ENCODE data around the gene MATR3. TPM values are rescaled to one million over a fixed set of nuclear protein-coding genes. Genes with fewer than 3 reads are reported as not detected.

The MATR3 gene
- total RNA-seq, 3 donors from 2014 or later (not counting 1 experiment from before 2014, with no cell fraction given): 290 to 324 (median 297) TPM

- intact Hi-C loops (cut with micrococcal nuclease): loop anchor here (5.0 kb wide), 2 partner anchors 70 to 120 kb away; partner anchors contain the start of gene PAIP2
- DNase-seq (peak in 1 of 2 donors; percentile 68), ATAC-seq (peak in 1 of 3 donors; percentile 27)
- Histone ChIP-seq H3K4me3 (ENCODE audit: low read length) (no peak overlapping the region), H3K4me1 (ENCODE audit: control insufficient read depth, insufficient read depth, low read length) (peaks cover 24% of the 10 kb centered on the region), H3K27me3 (ENCODE audit: control insufficient read depth, insufficient read depth, low read length) (no peaks in the 10 kb centered on the region), H3K27ac (ENCODE audit: low read length) (peak overlapping the region; percentile 30), H3K9me3 (ENCODE audit: control insufficient read depth, insufficient read depth, low read length) (no peaks in the 10 kb centered on the region), H3K36me3 (ENCODE audit: control insufficient read depth, insufficient read depth, low read length) (no peaks in the 10 kb centered on the region)
- peaks cover 25 to 48% of the 10 kb centered on the region in 2 donors for H3K4me1 Mint-ChIP-seq
- H3K4me3 Mint-ChIP-seq: peak overlapping the region; percentile 88
- TF ChIP-seq CTCF (IDR thresholded peaks at IDR 0.05): no peak
- no peaks in the 10 kb centered on the region for H3K36me3 Mint-ChIP-seq
- 47% methylated on average over 5 of the region's 6 CpGs for WGBS (ENCODE audit: insufficient coverage)
- no peaks in the 10 kb centered on the region for H3K27me3 Mint-ChIP-seq (ENCODE audit: low read depth in 2 of 2)
- H3K9me3 Mint-ChIP-seq: no peaks in the 10 kb centered on the region
- H3K27ac Mint-ChIP-seq: peak overlapping the region; percentile 81 to 86
These were observed 20.8 kb upstream of the MATR3 start for GRCh38 chr5:139272471-139273321.

GRCh38 chr5:139273322-139273571, 20.3 kb upstream of the MATR3 start:
- Histone ChIP-seq H3K9me3 (ENCODE audit: control insufficient read depth, insufficient read depth, low read length) (no peaks in the 10 kb centered on the region), H3K4me1 (ENCODE audit: control insufficient read depth, insufficient read depth, low read length) (peaks cover 24% of the 10 kb centered on the region), H3K36me3 (ENCODE audit: control insufficient read depth, insufficient read depth, low read length) (peaks cover under 1% of the 10 kb centered on the region), H3K27me3 (ENCODE audit: control insufficient read depth, insufficient read depth, low read length) (no peaks in the 10 kb centered on the region), H3K27ac (ENCODE audit: low read length) (peak overlapping the region; percentile 30), H3K4me3 (ENCODE audit: low read length) (peak overlapping the region; percentile 53)
- intact Hi-C loops (cut with micrococcal nuclease): loop anchor here (5.0 kb wide), 2 partner anchors 69 to 119 kb away; partner anchors contain the start of gene PAIP2
- ATAC-seq: peak in 1 of 3 donors; percentile 2
- DNase-seq: no peak
- no peaks in the 10 kb centered on the region for H3K27me3 Mint-ChIP-seq (ENCODE audit: low read depth in 2 of 2)
- peaks cover 25 to 43% of the 10 kb centered on the region in 2 donors for H3K4me1 Mint-ChIP-seq
- peak overlapping the region; percentile 81 to 86 for H3K27ac Mint-ChIP-seq
- H3K9me3 Mint-ChIP-seq: no peaks in the 10 kb centered on the region
- 6% methylated on average over 3 of the region's 3 CpGs for WGBS (ENCODE audit: insufficient coverage)
- TF ChIP-seq CTCF (IDR thresholded peaks at IDR 0.05): no peak
- H3K36me3 Mint-ChIP-seq: no peaks in the 10 kb centered on the region
- H3K4me3 Mint-ChIP-seq: peak overlapping the region; percentile 88

- H3K36me3 Mint-ChIP-seq: no peaks in the 10 kb centered on the region
- Histone ChIP-seq H3K36me3 (ENCODE audit: control insufficient read depth, insufficient read depth, low read length) (peaks cover 5% of the 10 kb centered on the region), H3K9me3 (ENCODE audit: control insufficient read depth, insufficient read depth, low read length) (no peaks in the 10 kb centered on the region), H3K27me3 (ENCODE audit: control insufficient read depth, insufficient read depth, low read length) (no peaks in the 10 kb centered on the region), H3K27ac (ENCODE audit: low read length) (peak overlapping the region; percentile 30), H3K4me3 (ENCODE audit: low read length) (peak overlapping the region; percentile 53), H3K4me1 (ENCODE audit: control insufficient read depth, insufficient read depth, low read length) (peaks cover 24% of the 10 kb centered on the region)
- H3K27ac Mint-ChIP-seq: peak overlapping the region; percentile 81 to 86
- H3K9me3 Mint-ChIP-seq: no peaks in the 10 kb centered on the region
- no peak for TF ChIP-seq CTCF (IDR thresholded peaks at IDR 0.05)
- intact Hi-C loops (cut with micrococcal nuclease): loop anchor here (5.0 kb wide), 2 partner anchors 69 to 119 kb away; partner anchors contain the start of gene PAIP2
- H3K27me3 Mint-ChIP-seq (ENCODE audit: low read depth in 2 of 2): no peaks in the 10 kb centered on the region
- peak overlapping the region; percentile 88 for H3K4me3 Mint-ChIP-seq
- DNase-seq (peak; percentile 89 to 91), ATAC-seq (peak; percentile 97 to 99 (median 98))
- peaks cover 25 to 39% of the 10 kb centered on the region in 2 donors for H3K4me1 Mint-ChIP-seq
- under 1% methylated on average over 47 of the region's 47 CpGs for WGBS (ENCODE audit: insufficient coverage)
These were observed 19.8 kb upstream of the MATR3 start for GRCh38 chr5:139273572-139274289.
